IPS-NIHi7 (cell line): ENCODE measurements around the gene GPC6.
"Not testable (repeated sequence)": the region's sequence is repeated elsewhere in the genome, so short reads cannot be mapped to it uniquely, and the experiment has no call there.

ENCODE experiments used
- DNase-seq: peaks from one replicate; pipeline ENCODE4 v3.0.0; 2012; ENCODE audit warnings: mixed read lengths; ENCODE audit errors: extremely low spot score

Gene GPC6

DNA sequence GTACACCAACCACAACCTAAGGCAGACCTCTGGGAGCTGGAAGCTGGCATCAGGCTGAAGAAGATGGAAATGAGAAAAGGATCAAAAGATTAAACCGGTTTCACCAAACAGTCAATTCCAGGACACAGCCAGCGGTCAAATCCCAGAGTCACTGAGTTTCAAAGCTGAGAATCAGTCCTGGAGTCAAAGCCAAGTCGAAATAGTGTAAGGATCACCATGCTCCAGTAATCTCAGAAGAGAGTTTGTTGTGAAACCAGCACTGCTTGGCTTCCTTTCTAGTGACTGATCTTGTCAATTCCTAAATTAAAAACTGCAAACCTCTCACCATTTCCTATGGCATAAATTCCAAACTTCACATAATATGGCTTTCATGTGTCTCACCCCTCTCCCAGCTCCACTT is 198.8 kb downstream of the GPC6 start:
- DNase-seq, result no peak

- DNase-seq, result no peak
Observed at GRCh38 chr13:93430381-93430780, 203.8 kb downstream of the GPC6 start.

DNA sequence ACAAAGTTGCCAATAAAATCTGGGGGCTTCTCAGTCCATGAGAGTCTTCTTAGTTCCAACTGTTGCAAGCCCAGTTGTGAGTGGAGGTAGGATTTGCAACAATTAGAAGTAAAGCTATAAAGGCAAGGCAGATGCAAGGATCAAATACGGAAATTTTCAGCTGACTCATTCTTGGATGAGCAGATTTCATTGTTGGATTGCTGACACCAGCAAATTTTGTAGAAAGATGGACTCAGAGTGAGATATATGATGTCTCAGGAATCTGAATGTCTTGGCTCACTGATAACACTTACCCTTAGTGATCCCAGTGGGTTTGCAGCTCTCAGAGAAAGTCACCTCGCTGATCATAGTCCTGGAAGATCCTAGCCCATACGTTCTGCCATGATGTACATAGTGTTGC is 209.0 kb downstream of the GPC6 start:
- no peak for DNase-seq

DNA sequence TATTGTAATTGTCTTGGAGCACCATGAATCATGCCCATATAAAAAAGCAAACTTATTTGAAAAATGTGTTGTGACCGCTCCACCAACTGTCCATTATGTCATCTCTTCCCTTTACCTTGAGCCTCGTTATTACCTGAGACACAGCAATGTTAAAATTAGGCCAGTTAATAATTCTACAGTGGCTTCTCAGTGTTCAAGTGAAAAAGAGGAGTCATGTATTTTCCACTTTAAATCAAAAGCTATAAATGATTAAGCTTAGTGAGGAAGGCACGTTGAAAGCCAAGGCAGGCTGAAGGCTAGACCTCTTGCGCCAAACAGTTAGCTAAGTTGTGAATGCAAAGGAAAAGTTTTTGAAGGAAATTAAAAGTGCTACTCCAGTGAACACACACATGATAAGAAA is 210.5 kb downstream of the GPC6 start:
- no peak for DNase-seq

- DNase-seq, result no peak
Observed at GRCh38 chr13:93446238-93446637, 219.6 kb downstream of the GPC6 start.

- no peak for DNase-seq
Observed at GRCh38 chr13:93450191-93450621, 223.6 kb downstream of the GPC6 start.

GRCh38 chr13:93450761-93451160 is 224.2 kb downstream of the GPC6 start:
- DNase-seq, result no peak

DNA sequence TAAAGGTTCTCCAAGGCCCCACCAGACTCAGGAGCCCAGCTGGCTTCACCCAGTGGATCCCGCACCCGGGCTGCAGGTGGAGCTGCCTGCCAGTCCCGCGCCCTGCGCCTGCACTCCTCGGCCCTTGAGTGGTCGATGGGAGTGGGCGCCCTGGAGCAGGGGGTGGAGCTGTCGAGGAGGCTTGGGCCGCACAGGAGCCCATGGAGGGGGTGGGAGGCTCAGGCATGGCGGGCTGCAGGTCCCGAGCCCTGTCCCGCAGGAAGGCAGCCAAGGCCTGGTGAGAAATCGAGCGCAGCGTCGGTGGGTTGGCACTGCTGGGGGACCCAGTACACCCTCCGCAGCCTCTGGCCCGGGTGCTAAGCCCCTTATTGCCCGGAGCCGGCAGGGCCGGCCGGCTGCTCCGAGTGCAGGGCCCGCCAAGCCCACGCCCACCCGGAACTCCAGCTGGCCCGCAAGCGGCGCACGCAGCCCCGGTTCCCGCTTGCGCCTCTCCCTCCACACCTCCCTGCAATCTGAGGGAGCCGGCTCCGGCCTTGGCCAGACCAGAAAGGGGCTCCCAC is 228.1 kb downstream of the GPC6 start:
- not testable (repeated sequence) for DNase-seq

- no peak for DNase-seq
Observed at GRCh38 chr13:93455861-93456260, 229.3 kb downstream of the GPC6 start.

DNA sequence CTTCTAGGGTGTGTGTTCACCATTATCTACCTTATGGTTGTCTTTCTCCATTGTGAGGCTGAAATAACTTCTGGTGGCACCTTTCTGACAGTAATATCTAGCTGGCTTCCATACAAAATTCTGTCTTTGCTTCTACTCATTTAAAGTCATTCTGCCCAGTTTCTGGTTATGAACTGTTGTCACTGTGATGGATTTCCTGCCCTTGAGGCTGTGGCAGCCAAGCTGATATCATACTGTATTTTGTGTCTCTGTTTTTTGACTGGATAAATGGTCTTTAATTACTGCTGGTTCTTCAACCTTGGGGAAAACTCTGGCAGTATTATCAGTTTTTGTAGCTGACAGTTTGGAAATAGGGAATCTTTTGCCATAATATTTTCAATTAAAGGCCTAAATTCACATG is 233.4 kb downstream of the GPC6 start:
- DNase-seq, result no peak

- DNase-seq, result no peak
Observed at GRCh38 chr13:93462151-93462550, 235.5 kb downstream of the GPC6 start.

DNA sequence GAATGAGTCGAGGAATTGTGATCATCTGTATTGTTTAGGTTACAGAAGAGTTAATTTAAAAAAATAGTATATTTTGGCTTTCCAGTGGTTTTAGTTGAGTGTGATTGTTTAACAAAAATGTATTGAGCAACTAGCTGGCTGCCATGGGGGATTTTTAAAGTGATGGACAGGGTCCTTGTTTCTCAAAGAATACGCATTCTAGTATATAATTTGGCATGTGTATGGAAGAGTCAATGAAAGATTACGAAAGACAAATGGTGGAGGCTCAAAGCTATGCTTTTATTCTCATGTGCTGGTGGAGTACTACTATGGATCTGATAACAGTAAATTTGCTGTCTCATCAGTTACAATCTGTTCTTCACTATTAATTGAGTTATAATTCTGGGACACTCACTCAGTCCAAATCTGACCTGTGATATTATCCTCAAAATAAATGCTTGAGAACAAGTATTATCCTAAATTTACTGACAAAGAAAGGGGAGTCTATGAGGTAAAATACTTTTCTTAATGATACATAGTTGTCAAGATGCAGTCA is 240.0 kb downstream of the GPC6 start:
- no peak for DNase-seq

DNA sequence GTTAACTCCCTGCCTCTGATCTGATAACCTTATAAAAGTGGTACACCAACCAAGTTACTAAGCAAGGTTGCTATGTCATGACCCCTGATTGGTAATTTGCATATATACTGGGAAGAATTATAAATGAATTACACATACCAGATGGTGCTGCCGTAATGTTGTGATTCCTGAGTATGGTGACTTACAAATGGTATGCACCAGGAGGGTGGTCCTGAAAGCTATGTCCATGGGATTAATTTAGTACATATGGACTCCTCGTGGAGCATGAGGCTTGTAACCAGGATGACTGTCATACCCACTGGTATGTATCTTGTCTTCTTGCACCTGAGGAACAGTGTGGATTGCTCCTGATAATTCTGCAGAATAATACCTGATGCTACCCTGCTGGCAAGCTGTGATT is 240.6 kb downstream of the GPC6 start:
- no peak for DNase-seq

GRCh38 chr13:93468433-93468832 is 241.8 kb downstream of the GPC6 start:
- no peak for DNase-seq

DNA sequence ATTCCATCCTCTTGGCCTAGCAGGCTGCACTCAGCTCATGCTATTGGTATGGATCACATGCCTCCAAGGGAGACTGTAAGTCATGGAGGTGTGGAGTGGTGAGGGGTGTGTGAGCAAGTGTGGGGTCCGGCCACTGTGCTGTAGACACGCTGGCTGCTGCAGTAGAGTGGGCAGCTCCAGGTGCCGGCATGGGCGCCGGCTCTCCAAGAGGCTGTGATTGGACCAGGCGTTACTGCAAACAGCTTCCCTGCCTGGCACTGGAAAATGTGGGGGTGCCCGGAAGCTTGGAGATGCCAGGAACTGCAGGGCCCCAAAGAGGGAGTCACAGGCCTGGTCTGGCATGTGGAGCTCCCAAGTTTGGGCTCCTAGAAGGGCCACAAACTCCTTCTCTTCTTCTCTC is 245.7 kb downstream of the GPC6 start:
- no peak for DNase-seq

DNA sequence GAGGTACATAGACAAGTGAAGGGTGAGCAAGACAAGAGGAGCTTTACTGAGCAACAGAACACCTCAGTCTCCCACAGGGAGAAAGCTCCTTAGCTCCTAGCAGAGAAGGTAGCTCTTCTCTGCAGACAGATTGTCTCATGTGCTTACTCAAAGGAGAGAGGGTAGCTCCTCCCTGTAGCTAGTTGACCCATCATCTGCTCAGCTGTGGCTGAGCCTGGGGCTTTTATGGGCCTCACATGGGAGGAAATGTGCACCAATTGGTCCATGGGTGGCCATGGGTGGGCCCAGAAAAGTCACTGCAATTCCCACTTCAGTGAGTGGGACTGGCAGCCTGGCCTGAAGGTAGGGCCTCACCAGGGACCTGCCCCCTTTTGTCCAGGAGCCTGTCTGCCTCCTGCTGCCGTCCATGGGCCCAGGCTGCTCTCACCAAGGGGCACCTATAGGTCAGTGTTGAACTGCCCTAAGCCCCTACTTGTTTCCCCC is 246.2 kb downstream of the GPC6 start:
- DNase-seq, result no peak

- no peak for DNase-seq
Observed at GRCh38 chr13:93473441-93474270, 247.0 kb downstream of the GPC6 start.

- DNase-seq, result peak; percentile 25
Observed at GRCh38 chr13:93476175-93476574, 249.6 kb downstream of the GPC6 start.

- no peak for DNase-seq
Observed at GRCh38 chr13:93477238-93477637, 250.6 kb downstream of the GPC6 start.

GRCh38 chr13:93480553-93481106 is 254.0 kb downstream of the GPC6 start:
- DNase-seq, result no peak

DNA sequence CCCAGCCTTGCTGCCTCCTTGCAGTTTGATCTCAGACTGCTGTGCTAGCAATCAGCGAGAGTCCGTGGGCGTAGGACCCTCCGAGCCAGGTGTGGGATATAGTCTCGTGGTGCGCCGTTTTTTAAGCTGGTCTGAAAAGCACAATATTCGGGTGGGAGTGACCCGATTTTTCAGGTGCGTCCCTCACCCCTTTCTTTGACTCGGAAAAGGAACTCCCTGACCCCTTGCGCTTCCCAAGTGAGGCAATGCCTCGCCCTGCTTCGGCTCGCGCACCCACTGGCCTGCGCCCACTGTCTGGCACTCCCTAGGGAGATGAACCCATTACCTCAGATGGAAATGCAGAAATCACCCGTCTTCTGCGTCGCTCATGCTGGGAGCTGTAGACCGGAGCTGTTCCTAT is 269.5 kb downstream of the GPC6 start:
- not testable (repeated sequence) for DNase-seq

DNA sequence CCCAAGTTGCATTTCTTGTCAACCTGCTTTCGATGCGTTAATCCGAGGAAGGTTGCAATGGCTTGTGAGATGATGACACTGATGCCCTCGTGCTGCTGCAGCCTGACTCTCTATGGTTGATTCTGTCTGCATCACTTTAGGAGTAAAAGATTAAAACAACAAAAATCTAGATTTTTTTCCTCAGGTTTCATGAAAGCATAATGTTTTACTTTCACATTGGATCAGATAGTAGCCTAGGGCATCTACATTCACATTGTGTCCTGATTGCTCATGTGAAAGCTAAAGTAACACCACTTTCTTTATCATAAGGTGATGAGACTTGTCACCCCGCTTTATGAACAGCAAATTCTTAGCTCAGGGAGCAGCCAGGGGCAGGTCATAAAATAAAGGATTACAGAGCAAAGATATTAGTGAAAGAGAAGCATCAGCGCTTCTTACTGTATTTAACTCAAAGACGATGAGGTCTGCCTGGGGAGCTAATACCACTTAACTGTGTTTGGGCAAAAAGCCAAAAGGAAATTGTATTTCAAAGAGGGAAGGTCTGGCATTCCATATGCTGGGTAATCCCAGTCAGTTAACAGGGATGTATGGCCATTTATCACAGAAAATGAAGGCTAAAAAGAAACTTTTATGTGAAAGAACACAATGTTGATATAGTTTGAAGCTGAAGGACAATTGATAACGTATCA is 270.5 kb downstream of the GPC6 start:
- DNase-seq, result no peak
